Subcutaneous preadipocyte (primary cell): Measurements from ENCODE around the gene TTPAL. TPM values are rescaled to one million over a fixed set of nuclear protein-coding genes. Genes with fewer than 3 reads are reported as not detected.
A peak's percentile ranks its signal among the peaks of the same experiment; 100 is the strongest.

Source experiments
- small RNA-seq: library from RNA; depleted of rRNA; stranded (forward); fragments of <200 nt; gene quantifications from one replicate; pipeline ENCODE3, GENCODE V24; 2012
- total RNA-seq: library from RNA; depleted of rRNA; stranded (reverse); fragments of >200 nt; gene quantifications from 2 replicates; pipeline ENCODE4 v1.2.3, GENCODE V29; 2012

TTPAL gene
- total RNA-seq: 21.7 and 28.3 TPM in 2 replicates

GRCh38 chr20:44475694-44476560, at the start of gene TTPAL:
TSS of gene TTPAL (plus strand) at chr20:44475874. CDS start at chr20:44480000, 4,126 bp downstream.

GRCh38 chr20:44521484-44522481, 46.1 kb downstream of the TTPAL start, which contains the start of gene SERINC3:
TSS of gene SERINC3 (minus strand) at chr20:44522070. CDS start at chr20:44521951, 119 bp downstream.

Small RNAs within 50 kb of the gene (small RNA-seq; reads per million reads assigned to genes)
- gene RPL37AP1: 0.36 reads per million, percentile 15 among the genes with 10 or more reads in this experiment

Other genes starting within 250 kb of the TTPAL start
- not detected in 2 replicates for gene GDAP1L1, start 228.6 kb upstream of the TTPAL start, total RNA-seq
- gene FITM2, start 164.7 kb upstream of the TTPAL start, total RNA-seq: 11.3 and 12.5 TPM in 2 replicates
- not detected in 2 replicates for gene R3HDML, start 138.8 kb upstream of the TTPAL start, total RNA-seq
- gene HNF4A, start 120.2 kb upstream of the TTPAL start, total RNA-seq: not detected in 2 replicates
- gene SERINC3, start 46.2 kb downstream of the TTPAL start, total RNA-seq: 116 and 119 TPM in 2 replicates
- 40.1 and 139 TPM in 2 replicates for gene PKIG, start 106.7 kb downstream of the TTPAL start, total RNA-seq
- 11.7 and 26.5 TPM in 2 replicates for gene ADA, start 175.8 kb downstream of the TTPAL start, total RNA-seq
- gene CCN5, start 239.5 kb downstream of the TTPAL start, total RNA-seq: 6.1 and 129 TPM in 2 replicates